GM13977 (cell line): ENCODE results near the gene ZBTB7B.

Source experiments
- DNase-seq: peaks from one replicate; pipeline ENCODE4 v3.0.0; 2012; ENCODE audit warnings: low spot score
- in situ Hi-C: fragments of 300-500 bp; cut with MboI; formaldehyde crosslinking; loops from one replicate; pipeline ENCODE4 v1.12.0; 2022; ENCODE audit warnings: low sequenced_read_pairs, low pct_unique_long_range_greater_than_20kb, mixed read lengths, inconsistent platforms; ENCODE audit not compliant: unreplicated experiment
- TF ChIP-seq, protein P1 (sequence below): IDR thresholded peaks from 2 replicates; pipeline ENCODE4 v1.5.1; 2012; ENCODE audit warnings: mild to moderate bottlenecking, control low read depth; ENCODE audit not compliant: insufficient read depth; ENCODE audit errors: extremely low read depth, missing control alignments

Gene ZBTB7B

DNA sequence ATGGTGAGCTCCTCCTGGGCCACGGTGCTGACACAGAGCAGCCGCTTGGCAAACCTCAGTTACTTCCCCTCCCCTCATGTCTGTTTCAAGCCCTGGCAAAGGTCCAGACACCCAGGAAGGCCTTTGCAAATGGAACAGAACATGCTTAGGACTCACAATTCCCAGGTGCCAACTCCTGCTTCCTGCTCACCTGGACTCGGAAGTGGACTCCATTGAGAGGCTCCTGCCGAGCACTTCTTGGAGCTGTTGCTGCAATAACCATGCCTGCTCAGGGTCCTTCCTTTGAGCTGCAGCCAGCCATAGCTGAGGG, 20.3 kb downstream of the ZBTB7B start:
- TF ChIP-seq, protein P1, sequence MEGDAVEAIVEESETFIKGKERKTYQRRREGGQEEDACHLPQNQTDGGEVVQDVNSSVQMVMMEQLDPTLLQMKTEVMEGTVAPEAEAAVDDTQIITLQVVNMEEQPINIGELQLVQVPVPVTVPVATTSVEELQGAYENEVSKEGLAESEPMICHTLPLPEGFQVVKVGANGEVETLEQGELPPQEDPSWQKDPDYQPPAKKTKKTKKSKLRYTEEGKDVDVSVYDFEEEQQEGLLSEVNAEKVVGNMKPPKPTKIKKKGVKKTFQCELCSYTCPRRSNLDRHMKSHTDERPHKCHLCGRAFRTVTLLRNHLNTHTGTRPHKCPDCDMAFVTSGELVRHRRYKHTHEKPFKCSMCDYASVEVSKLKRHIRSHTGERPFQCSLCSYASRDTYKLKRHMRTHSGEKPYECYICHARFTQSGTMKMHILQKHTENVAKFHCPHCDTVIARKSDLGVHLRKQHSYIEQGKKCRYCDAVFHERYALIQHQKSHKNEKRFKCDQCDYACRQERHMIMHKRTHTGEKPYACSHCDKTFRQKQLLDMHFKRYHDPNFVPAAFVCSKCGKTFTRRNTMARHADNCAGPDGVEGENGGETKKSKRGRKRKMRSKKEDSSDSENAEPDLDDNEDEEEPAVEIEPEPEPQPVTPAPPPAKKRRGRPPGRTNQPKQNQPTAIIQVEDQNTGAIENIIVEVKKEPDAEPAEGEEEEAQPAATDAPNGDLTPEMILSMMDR = no peak
- in situ Hi-C loops = no loop called here
- DNase-seq = no peak

DNA sequence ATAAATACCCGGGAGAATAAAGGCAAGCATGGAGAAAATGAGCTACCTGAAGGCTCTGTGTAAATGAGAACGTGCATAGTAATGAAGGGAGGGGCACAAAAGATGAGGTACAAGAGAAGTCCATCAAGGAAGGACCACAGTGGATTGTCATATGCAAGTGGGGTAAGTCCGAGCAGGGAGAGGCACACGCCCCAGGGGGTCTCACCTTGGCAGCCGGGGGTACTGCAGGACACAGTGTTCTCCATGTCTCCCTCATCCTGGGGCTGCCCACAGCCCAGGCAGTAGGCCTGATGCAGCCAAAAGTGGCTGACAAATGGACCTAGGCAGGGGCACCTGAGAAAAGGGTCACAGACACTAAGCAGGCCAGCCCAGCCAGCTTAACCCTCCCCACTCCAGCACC, 21.0 kb downstream of the ZBTB7B start:
- TF ChIP-seq, protein P1 = no peak
- DNase-seq = no peak
- in situ Hi-C loops = no loop called here

DNA sequence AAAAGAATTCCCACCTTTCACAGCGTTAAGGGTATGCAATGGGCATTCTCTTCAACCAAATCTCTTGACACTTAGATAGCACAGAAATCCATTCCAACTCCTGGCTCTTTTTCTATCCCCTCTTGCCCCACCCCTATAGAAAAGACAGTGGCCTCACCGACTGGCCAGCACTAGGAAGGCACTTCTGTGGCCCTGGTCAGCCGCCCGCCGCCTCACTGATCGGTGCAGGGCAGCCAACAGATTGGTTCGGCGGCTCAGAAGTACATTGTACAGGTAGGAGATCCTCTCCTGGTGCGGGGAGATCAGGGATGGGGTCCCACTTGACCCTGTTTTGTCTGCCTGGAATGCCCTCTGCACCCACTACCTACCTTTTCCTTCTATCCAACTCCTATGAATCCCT, 21.7 kb downstream of the ZBTB7B start:
- TF ChIP-seq, protein P1 = no peak
- in situ Hi-C loops = no loop called here

DNA sequence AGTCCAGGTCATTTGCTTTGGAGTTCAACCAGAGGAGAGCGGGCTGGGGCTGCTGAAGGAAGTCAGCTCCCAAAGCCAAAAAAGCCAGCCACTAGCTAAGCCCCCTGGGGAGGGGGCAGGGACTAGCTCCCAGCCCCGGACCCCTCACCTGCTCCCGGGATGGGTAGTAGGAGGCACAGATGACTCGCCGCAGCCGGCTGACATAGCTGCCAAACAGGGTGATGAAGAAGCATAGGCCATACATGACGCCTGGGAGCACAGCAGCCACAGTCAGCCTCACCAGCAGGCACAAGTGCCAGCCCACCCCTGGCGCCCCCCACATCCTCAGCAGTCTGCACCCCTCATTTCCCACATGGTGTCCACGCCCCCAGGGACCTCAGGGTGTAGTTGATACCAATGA, 23.6 kb downstream of the ZBTB7B start:
- no peak for DNase-seq
- TF ChIP-seq, protein P1 = no peak
- in situ Hi-C loops = no loop called here

More for the DNA sequence above, 21.7 kb downstream of the ZBTB7B start:
- no peak for DNase-seq

DNA sequence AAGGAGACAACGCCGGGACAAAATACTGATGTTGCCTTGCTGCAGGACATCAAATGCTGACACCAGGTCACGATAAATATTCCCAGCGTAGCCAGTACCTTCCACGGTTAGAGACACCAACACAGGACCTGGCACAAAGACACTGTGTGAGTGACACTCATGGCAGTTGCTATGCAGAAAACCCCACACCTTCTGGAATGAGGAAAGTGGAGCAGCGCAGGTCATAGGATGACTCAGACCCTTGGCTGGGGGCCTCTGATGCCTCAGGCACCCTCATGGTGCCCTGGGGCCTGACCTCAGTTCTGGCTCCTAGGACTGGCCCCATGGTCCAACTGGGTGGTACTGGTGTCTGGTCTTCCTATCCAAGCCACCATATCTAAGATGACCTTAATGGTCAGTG, 24.0 kb downstream of the ZBTB7B start:
- TF ChIP-seq, protein P1 = no peak
- DNase-seq = no peak
- in situ Hi-C loops = no loop called here

DNA sequence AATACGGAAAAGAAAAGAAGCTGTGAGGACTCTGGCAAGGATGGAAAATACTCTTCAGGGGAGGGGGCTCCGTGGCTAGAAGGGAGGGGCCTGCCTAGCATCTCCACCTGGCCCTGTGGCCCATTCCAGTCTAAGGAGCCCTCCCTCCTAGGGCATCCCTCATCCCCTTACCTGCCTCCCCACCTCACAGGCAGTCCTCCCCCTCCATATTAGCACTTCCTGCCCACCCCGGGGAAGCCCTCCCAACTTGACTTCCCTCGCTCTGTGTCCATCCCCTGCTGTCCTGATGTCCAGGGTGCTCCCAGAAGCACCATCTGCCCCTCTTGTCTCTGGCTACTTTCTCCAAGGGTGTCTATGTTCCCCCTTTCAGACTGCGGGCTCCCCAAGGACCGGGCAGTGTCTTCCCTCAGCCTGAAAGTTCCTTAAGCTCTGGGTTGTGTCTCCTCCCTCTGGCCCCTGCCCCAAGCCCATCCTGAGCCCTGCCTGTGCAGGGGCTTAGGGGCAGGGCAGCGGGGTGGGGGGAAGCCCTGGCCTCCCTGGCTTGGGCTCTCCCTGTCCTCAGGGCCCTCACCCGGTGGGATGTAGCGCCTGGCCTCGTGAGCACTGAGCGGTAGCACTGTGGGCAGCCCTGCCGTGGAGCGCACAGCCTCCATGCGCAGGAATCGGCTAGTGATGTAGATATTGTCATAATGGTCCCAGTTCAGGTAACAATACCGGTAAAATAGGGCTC, 27.1 kb downstream of the ZBTB7B start:
- in situ Hi-C loops = no loop called here
- DNase-seq = no peak
- TF ChIP-seq, protein P1 = no peak
